ENCODE results near the gene PAK2.
"Not testable (repeated sequence)": the region's sequence is repeated elsewhere in the genome, so short reads cannot be mapped to it uniquely, and the experiment has no call there.

The PAK2 gene

GRCh38 chr3:196844235-196845219, 104.9 kb downstream of the PAK2 start:
- DNase-seq = not testable (repeated sequence)

GRCh38 chr3:196848375-196848774, 108.7 kb downstream of the PAK2 start:
- DNase-seq = not testable (repeated sequence)

GRCh38 chr3:196849180-196849741, 109.6 kb downstream of the PAK2 start:
- DNase-seq = no peak

GRCh38 chr3:196863000-196863399, 123.3 kb downstream of the PAK2 start:
- DNase-seq = not testable (repeated sequence)

- no peak for DNase-seq
Measured at GRCh38 chr3:196867155-196867506, 127.5 kb downstream of the PAK2 start.

GRCh38 chr3:196867507-196868296, 128.0 kb downstream of the PAK2 start, which contains the start of gene SENP5:
TSS of gene SENP5 (plus strand) at chr3:196867920. CDS start at chr3:196885182, 17,262 bp downstream.
- DNase-seq = peak; percentile 92

GRCh38 chr3:196868297-196868661, 128.6 kb downstream of the PAK2 start:
- peak; percentile 45 for DNase-seq

- DNase-seq = peak; percentile 9
Measured at GRCh38 chr3:196872316-196872715, 132.7 kb downstream of the PAK2 start.

- not testable (repeated sequence) for DNase-seq
Measured at GRCh38 chr3:196874511-196875094, 134.9 kb downstream of the PAK2 start.

- DNase-seq = no peak
Measured at GRCh38 chr3:196875258-196875657, 135.6 kb downstream of the PAK2 start.
